ELF-1 (cell line): Measurements from ENCODE around the gene INPP5A.

Source experiments
- DNase-seq: peaks from one replicate; pipeline ENCODE4 v3.0.0-alpha.2; 2016; ENCODE audit warnings: low read depth, low spot score

Gene INPP5A

GRCh38 chr10:132578287-132578951 lies 40.8 kb downstream of the INPP5A start:
- no peak for DNase-seq

GRCh38 chr10:132579027-132579859 lies 41.7 kb downstream of the INPP5A start:
- no peak for DNase-seq

GRCh38 chr10:132580143-132580542 lies 42.6 kb downstream of the INPP5A start:
- DNase-seq = no peak

- DNase-seq = no peak
Observed at GRCh38 chr10:132580617-132581016, 43.0 kb downstream of the INPP5A start.

- no peak for DNase-seq
Observed at GRCh38 chr10:132582137-132582536, 44.5 kb downstream of the INPP5A start.

GRCh38 chr10:132582771-132583170 lies 45.2 kb downstream of the INPP5A start:
- no peak for DNase-seq

- DNase-seq = no peak
Observed at GRCh38 chr10:132583456-132583855, 45.9 kb downstream of the INPP5A start.

GRCh38 chr10:132584081-132584480 lies 46.5 kb downstream of the INPP5A start:
- no peak for DNase-seq

- no peak for DNase-seq
Observed at GRCh38 chr10:132585732-132586722, 48.4 kb downstream of the INPP5A start.

- no peak for DNase-seq
Observed at GRCh38 chr10:132586739-132587138, 49.2 kb downstream of the INPP5A start.

GRCh38 chr10:132587175-132587574 lies 49.6 kb downstream of the INPP5A start:
- no peak for DNase-seq

GRCh38 chr10:132588301-132589013 lies 50.9 kb downstream of the INPP5A start:
- no peak for DNase-seq

GRCh38 chr10:132589015-132589414 lies 51.4 kb downstream of the INPP5A start:
- no peak for DNase-seq

- DNase-seq = no peak
Observed at GRCh38 chr10:132589681-132590080, 52.1 kb downstream of the INPP5A start.

GRCh38 chr10:132590094-132590751 lies 52.6 kb downstream of the INPP5A start:
- DNase-seq = no peak

GRCh38 chr10:132590752-132591121 lies 53.1 kb downstream of the INPP5A start:
- DNase-seq = no peak

- peak; percentile 60 for DNase-seq
Observed at GRCh38 chr10:132591166-132591971, 53.8 kb downstream of the INPP5A start.

GRCh38 chr10:132592790-132593383 lies 55.3 kb downstream of the INPP5A start:
- DNase-seq = no peak

GRCh38 chr10:132593389-132593788 lies 55.8 kb downstream of the INPP5A start:
- DNase-seq = no peak
